Spleen (tissue), 7 donors: ENCODE data around the gene SMPD1.

ENCODE experiments used
- CTCF ChIP-seq, 11 experiments: fragments of 200-600 bp in 7 of 11; fragments of 450-650 bp in 4 of 11; sonication (generic) in 4 of 11; IDR thresholded peaks in 8 of 11; conservative IDR thresholded peaks in 3 of 11; 1 replicate in 7 of 11; 2 replicates in 4 of 11; pipeline versions ENCODE4 v1.4.0 to v1.8.0; 2016 to 2021; ENCODE audit warnings: antibody characterized with exemption in 11 of 11, inconsistent platforms in 4 of 11, mild to moderate bottlenecking in 1 of 11
- POLR2AphosphoS5 ChIP-seq, 3 donors: sonication (generic); formaldehyde crosslinking; IDR thresholded peaks; one replicate each; pipeline ENCODE4 v1.5.1; 2017; ENCODE audit warnings: antibody characterized with exemption in 3 of 3
- donor health status: DM: no; HTN: no; CAD: no; lungs with moderate emphysema.
- donor health status: DM: no; HTN: no; CAD: no.
- donor health status: DM: no; HTN: no; CAD: no.

DNA sequence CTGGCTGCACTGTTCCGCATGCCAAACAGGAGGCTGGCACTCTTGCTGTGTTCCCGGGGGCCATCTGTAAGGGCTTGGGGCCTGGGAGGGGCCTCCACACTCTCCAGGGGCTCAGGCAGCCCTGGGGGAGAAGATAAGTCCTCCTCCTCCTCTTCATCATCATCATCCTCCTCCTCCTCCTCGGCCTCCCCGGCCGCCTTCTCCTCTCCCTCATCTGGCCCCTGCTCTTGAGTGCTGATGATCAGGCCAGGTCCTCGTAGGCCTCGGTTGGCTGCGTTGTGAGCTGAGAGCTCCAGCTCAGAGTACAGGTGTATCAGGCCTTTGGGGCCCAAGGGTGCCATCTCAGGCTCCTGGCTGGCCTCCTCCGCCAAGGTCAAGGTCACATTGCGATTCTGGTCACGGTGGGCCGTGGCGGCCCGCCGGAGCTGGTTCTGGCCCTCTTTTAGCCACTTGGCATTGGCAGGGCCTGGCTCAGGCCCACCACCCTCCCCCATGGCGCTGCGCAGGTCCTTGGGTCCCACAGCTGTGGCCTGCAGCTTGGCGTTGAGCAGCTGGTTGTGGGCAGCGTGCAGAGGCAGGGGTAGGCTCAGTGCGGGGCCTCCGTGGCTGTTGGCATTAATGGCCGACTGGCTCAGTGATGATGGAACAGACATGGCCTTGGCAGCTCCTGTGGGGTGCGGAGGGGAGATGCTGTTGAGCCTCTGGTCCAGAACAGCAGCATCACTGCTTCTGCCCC lies 20.6 kb downstream of the SMPD1 start:
- peak in 1 of 3 donors; percentile 19 for TF ChIP-seq POLR2AphosphoS5 (IDR thresholded peaks at IDR 0.05)
- TF ChIP-seq CTCF (IDR thresholded peaks at IDR 0.05 in 8 of 11, conservative IDR thresholded peaks at IDR 0.05 in 3 of 11), result no peak
